Measurements from ENCODE around the gene PCSK4. TPM values are rescaled to one million over a fixed set of nuclear protein-coding genes. Genes with fewer than 3 reads are reported as not detected.

The PCSK4 gene
- polyA plus RNA-seq, 1 donor: 1.4 TPM

GRCh38 chr19:1455336-1456120 lies 34.6 kb downstream of the PCSK4 start:
- no peak for DNase-seq (ENCODE audit: low read depth)

- no peak for DNase-seq (ENCODE audit: low read depth)
Measured at GRCh38 chr19:1455002-1455335, 35.2 kb downstream of the PCSK4 start.

- no peak for DNase-seq (ENCODE audit: low read depth)
Measured at GRCh38 chr19:1453525-1454364, 36.4 kb downstream of the PCSK4 start.

- no peak for DNase-seq (ENCODE audit: low read depth)
Measured at GRCh38 chr19:1452802-1453524, 37.2 kb downstream of the PCSK4 start.

GRCh38 chr19:1451916-1452801 lies 38.0 kb downstream of the PCSK4 start:
- no peak for DNase-seq (ENCODE audit: low read depth)

GRCh38 chr19:1450735-1451731 lies 39.1 kb downstream of the PCSK4 start:
- no peak for DNase-seq (ENCODE audit: low read depth)

- no peak for DNase-seq (ENCODE audit: low read depth)
Measured at GRCh38 chr19:1449467-1450442, 40.4 kb downstream of the PCSK4 start, which contains the start of gene APC2. TSS of gene APC2 (plus strand) at chr19:1450121. CDS start at chr19:1453002, 2,881 bp downstream.

GRCh38 chr19:1447944-1448343 lies 42.2 kb downstream of the PCSK4 start:
- DNase-seq (ENCODE audit: low read depth): no peak

GRCh38 chr19:1447504-1447903 lies 42.6 kb downstream of the PCSK4 start:
- no peak for DNase-seq (ENCODE audit: low read depth)

GRCh38 chr19:1446713-1447481 lies 43.3 kb downstream of the PCSK4 start:
- DNase-seq (ENCODE audit: low read depth): no peak

GRCh38 chr19:1445932-1446712 lies 44.0 kb downstream of the PCSK4 start:
- no peak for DNase-seq (ENCODE audit: low read depth)

- DNase-seq (ENCODE audit: low read depth): no peak
Measured at GRCh38 chr19:1445185-1445931, 44.8 kb downstream of the PCSK4 start.

GRCh38 chr19:1441677-1442438 lies 48.3 kb downstream of the PCSK4 start:
- DNase-seq (ENCODE audit: low read depth): no peak

GRCh38 chr19:1441022-1441426 lies 49.1 kb downstream of the PCSK4 start:
- DNase-seq (ENCODE audit: low read depth): no peak

GRCh38 chr19:1440418-1440801 lies 49.7 kb downstream of the PCSK4 start:
- DNase-seq (ENCODE audit: low read depth): no peak

All from forelimb muscle (tissue), 1 donor.